ENCODE measurements around the gene IRX6.

Gene IRX6

DNA sequence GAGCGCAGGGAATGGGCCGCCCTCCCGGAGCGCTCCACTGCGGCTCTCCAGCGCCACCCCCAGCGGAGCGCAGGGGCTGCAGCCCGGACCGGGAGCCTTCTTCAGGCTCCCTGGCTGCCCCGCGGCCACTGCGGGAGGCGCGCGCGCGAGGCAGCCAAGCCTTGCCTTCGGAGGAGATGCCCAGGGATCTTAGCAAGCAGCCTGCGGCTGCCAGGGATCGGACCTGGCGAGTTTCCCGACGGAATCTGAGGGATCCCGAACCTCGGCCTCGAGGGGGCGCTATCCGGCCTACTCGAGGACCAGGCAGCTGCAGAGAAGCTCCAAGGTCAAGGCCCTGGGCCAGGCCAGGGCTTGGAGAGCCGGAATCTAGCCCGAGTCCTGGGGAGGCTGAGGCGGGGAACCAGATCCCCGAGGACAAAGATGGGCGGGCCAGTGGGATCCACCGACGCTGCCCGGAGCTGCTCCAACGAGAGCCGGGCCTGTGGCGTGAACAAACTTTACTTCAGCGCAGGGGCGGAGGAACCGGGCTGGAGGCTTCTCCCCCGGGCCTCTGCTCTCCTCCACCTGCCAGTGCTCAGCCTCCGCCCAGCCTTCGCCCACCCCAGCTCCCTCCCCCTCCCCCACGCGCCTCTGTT, at the start of gene IRX6:
Gene IRX6 (plus strand): TSS at position 567 of the 635 bp plus-strand sequence. CDS start 889 bp downstream, outside the sequence.
- DNase-seq (ENCODE audit: low read depth in 3 of 3), result no peak

- no peak for DNase-seq (ENCODE audit: low read depth in 3 of 3)
Observed at GRCh38 chr16:55274391-55274790, 49.6 kb upstream of the IRX6 start.

- DNase-seq (ENCODE audit: low read depth in 3 of 3), result no peak
Observed at GRCh38 chr16:55275167-55275566, 48.8 kb upstream of the IRX6 start.

DNA sequence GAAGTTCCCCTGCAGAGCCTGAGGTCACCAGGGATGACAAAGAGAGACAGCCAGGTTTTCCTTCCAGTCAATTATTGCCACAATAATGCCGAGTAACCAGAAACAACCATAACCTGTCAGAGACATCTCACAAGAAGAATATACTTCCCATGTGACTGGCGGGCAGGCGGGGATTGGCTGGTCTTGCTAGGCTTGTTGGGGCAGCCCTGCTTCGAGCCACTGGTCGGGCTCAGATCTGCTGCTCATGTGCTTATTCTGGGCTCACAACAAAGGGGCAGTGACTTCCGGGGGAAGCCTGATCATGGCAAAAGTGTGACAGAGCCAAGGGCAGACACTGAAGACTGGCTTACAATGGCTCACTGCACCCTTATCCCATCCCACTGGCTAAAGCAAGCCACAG, 48.1 kb upstream of the IRX6 start:
- DNase-seq (ENCODE audit: low read depth in 3 of 3), result no peak

- no peak for DNase-seq (ENCODE audit: low read depth in 3 of 3)
Observed at GRCh38 chr16:55277536-55277935, 46.5 kb upstream of the IRX6 start.

DNA sequence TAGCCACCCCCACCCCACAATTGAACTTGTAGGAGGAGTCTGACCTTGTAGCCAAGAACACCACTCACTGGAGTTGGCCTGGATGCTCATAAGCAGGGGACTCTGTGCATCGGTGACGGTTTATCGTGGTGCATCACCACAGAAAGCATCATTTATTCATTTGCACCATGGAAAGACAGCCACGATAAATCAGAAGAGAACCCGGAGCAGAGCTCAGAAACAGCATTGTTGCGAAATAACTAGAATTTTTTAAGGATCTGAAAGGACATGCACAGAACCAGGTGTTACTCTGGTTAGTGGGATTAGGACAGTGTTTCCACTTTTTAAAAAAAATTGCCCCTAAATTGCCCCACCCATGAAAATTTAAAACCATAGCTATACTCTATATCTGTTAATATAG, 44.4 kb upstream of the IRX6 start:
- DNase-seq (ENCODE audit: low read depth in 3 of 3), result no peak

- no peak for DNase-seq (ENCODE audit: low read depth in 3 of 3)
Observed at GRCh38 chr16:55280587-55280986, 43.4 kb upstream of the IRX6 start.

DNA sequence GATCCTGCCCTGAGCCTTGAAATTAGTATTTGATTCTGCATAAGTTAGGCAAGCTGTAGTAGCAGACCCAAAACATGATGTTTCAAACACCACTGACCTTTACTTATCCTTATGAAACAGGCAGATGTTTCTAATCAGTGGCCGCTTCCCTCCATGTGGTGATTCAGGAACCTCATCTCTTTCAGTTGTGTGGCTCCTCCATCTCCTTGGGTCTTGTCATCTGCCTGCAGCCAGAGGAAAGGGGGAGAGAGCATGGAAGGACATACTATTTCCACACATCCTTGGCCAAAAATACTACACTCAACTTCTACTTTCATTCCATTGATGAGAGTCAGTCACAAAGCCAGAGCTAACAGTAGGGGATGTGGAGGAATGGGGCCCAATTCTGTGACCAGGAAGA, 41.6 kb upstream of the IRX6 start:
- DNase-seq (ENCODE audit: low read depth in 3 of 3), result no peak

DNA sequence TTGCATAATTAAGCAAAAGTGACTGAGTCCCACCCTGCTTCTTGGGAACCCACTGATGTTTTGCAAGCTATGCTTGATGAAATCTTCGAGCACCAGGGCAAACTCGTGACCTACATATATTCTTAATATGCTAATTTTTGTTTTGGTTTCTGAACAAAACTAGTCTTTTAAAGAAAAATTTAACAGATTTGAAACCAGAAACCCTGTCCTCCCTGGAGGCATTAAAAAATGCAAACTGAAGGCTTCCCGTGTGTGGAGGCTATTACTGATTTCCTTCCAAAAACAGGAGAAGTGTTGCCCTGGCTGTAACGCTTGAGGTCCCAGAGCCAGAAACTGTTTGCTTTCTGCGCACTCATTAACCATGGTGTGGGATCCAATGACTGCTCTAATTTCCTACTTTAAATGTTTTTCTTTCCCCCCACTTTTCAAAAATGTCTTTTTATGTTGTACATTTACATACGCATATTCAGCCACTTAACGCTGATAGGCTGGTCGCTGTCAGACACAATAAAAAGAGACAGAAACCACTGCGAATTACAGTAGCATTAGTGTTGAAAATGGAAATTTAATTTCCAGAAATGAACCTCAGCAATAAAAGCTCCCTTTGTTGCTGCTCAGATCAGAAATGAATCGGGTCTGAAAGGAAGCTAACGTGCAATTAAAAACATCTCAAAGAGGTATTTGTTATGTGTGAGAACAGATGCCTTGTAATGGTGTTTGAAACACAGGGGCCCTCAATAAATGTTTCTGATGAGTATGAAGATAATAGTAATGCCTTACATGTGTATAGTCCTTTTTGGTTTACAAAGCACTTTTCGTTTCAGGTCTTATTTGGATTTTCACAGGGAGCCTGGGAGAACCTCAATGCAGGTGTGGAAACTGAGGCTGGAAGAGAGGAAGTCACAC, 39.9 kb upstream of the IRX6 start:
- DNase-seq (ENCODE audit: low read depth in 3 of 3), result no peak

DNA sequence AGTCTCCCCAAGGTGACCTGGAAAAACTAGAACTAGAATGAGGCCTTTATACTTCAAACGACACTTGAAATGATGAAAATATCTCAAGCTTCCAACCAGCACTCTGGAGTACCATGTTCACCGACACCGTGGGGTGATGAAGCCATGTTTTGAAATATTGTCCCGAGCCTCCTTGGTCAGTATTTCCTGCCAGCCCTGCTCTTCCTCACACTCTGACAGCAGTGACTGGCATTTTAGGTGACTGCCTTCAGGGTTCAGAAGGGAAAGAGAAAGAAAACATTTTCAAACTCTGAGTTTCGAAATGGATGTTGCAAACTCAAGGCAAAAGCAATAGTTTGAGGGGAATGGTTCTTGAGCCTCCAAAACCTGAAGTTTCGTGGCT, 39.3 kb upstream of the IRX6 start:
- no peak for DNase-seq (ENCODE audit: low read depth in 3 of 3)

GRCh38 chr16:55285586-55285985, 38.4 kb upstream of the IRX6 start:
- DNase-seq (ENCODE audit: low read depth in 3 of 3), result no peak

DNA sequence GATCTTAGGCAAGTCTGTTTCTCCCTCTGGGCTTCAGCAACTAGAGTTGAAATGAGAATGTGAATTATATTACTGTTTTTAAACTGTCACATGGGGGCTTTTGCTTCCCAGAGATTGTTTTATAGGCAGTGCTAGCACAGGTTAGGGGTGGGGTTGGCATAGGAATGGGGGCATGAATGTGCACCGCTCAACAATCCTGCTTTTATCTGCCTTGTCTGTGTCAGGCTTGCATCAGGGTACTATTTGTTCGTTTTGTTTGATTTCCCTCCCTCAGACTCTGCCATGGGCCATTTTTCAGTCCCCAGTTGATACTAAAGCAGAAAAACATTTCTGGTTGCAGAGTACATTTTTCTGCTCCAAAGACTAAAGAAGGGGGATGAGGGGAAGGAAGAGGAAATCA, 34.6 kb upstream of the IRX6 start:
- no peak for DNase-seq (ENCODE audit: low read depth in 3 of 3)

GRCh38 chr16:55291847-55292246, 32.2 kb upstream of the IRX6 start:
- no peak for DNase-seq (ENCODE audit: low read depth in 3 of 3)

DNA sequence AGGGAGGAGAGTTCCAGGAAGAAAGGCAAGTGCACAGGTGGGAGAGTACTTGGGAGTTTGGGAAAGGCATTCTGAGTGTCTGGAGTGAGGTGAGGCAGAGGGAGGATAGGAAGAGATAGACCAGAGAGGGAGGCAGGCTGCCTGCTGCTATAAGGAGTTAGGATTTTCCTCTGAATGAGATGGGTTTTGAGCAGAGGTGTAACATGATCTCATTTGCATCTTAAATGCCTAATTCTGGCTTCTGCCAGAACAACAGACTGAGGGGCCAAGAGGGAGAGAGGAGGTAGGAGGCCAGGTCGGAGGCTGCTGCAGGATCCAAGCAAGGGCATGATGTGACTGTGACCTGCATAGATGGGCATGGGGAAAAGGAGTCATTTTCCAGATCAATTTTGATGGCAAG, 31.5 kb upstream of the IRX6 start:
- DNase-seq (ENCODE audit: low read depth in 3 of 3), result no peak

- no peak for DNase-seq (ENCODE audit: low read depth in 3 of 3)
Observed at GRCh38 chr16:55294129-55294528, 29.9 kb upstream of the IRX6 start.

GRCh38 chr16:55294931-55295342, 29.1 kb upstream of the IRX6 start:
- DNase-seq (ENCODE audit: low read depth in 3 of 3), result no peak

- DNase-seq (ENCODE audit: low read depth in 3 of 3), result no peak
Observed at GRCh38 chr16:55297062-55297909, 26.7 kb upstream of the IRX6 start.

- no peak for DNase-seq (ENCODE audit: low read depth in 3 of 3)
Observed at GRCh38 chr16:55297910-55298479, 26.0 kb upstream of the IRX6 start.

GRCh38 chr16:55301385-55302008, 22.5 kb upstream of the IRX6 start:
- DNase-seq (ENCODE audit: low read depth in 3 of 3), result no peak

GRCh38 chr16:55302635-55303034, 21.4 kb upstream of the IRX6 start:
- DNase-seq (ENCODE audit: low read depth in 3 of 3), result no peak

- DNase-seq (ENCODE audit: low read depth in 3 of 3), result no peak
Observed at GRCh38 chr16:55308973-55309372, 15.0 kb upstream of the IRX6 start.

GRCh38 chr16:55322327-55322726, 1.7 kb upstream of the IRX6 start:
- DNase-seq (ENCODE audit: low read depth in 3 of 3), result no peak
